Measurements from ENCODE around the gene WWOX.

Gene WWOX

GRCh38 chr16:78434401-78434800 lies 334.9 kb downstream of the WWOX start:
- Histone ChIP-seq H3K27me3 (ENCODE audit: control insufficient read depth, insufficient read depth, low read length) (no peaks in the 10 kb centered on the region), H3K4me3 (ENCODE audit: low read length) (no peak overlapping the region), H3K9ac (ENCODE audit: low read length) (no peak overlapping the region), H3K9me3 (ENCODE audit: control insufficient read depth, low read length) (no peaks in the 10 kb centered on the region), H3K36me3 (ENCODE audit: control insufficient read depth, insufficient read depth, low read length) (no peaks in the 10 kb centered on the region), H3K4me1 (ENCODE audit: control insufficient read depth, insufficient read depth, low read length) (no peaks in the 10 kb centered on the region)

- H3K4me1 ChIP-seq (ENCODE audit: control insufficient read depth, insufficient read depth, low read length): no peaks in the 10 kb centered on the region
Measured at GRCh38 chr16:78435260-78435659, 335.8 kb downstream of the WWOX start.

DNA sequence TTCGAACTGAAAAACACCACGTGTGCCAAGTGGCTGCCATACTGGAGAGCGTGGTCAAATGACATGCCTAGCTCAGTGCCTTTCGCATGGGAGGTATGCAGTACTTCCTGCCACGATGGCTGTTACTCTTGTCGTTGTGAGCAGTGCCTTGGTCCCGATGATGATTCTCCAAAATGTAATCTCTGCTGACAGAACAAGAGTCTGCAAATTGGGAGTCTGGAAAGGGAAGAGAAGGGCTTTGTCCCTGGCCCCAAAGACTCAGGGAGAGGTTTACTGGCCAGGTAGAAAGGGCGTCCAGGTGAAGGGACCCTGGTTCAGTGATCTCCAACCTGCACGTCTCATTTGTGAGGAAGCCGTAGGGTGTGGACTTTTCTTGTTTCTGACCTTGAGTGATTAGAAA lies 336.6 kb downstream of the WWOX start:
- Histone ChIP-seq H3K36me3 (ENCODE audit: control insufficient read depth, insufficient read depth, low read length) (no peaks in the 10 kb centered on the region), H3K4me3 (ENCODE audit: low read length) (no peak overlapping the region), H3K9me3 (ENCODE audit: control insufficient read depth, low read length) (no peaks in the 10 kb centered on the region), H3K9ac (ENCODE audit: low read length) (no peak overlapping the region), H3K4me1 (ENCODE audit: control insufficient read depth, insufficient read depth, low read length) (no peaks in the 10 kb centered on the region), H3K27me3 (ENCODE audit: control insufficient read depth, insufficient read depth, low read length) (no peaks in the 10 kb centered on the region)

More at GRCh38 chr16:78435260-78435659, 335.8 kb downstream of the WWOX start:
- Histone ChIP-seq H3K9ac (ENCODE audit: low read length) (no peak overlapping the region), H3K36me3 (ENCODE audit: control insufficient read depth, insufficient read depth, low read length) (no peaks in the 10 kb centered on the region), H3K4me3 (ENCODE audit: low read length) (no peak overlapping the region), H3K27me3 (ENCODE audit: control insufficient read depth, insufficient read depth, low read length) (no peaks in the 10 kb centered on the region), H3K9me3 (ENCODE audit: control insufficient read depth, low read length) (no peaks in the 10 kb centered on the region)

DNA sequence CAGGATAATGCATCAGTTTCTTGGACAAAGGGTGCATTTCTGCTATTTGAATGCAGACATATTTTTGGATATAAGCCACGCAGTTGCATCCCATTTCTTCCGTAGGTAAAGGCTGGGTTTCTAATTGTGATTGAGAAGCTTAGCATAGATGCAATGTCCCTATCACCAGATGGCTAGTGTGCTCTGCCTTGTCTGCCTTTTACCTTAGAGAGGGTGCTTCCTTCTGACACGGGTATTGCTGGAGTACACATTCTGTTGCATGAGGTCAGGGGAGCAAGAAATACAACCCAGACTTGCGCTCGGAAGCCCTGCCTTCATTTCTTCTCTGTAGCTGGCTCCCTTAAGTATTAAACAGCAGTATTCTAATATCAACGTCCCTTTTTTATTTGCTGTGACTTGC lies 337.4 kb downstream of the WWOX start:
- Histone ChIP-seq H3K4me3 (ENCODE audit: low read length) (no peak overlapping the region), H3K27me3 (ENCODE audit: control insufficient read depth, insufficient read depth, low read length) (no peaks in the 10 kb centered on the region), H3K9ac (ENCODE audit: low read length) (no peak overlapping the region), H3K9me3 (ENCODE audit: control insufficient read depth, low read length) (no peaks in the 10 kb centered on the region), H3K36me3 (ENCODE audit: control insufficient read depth, insufficient read depth, low read length) (no peaks in the 10 kb centered on the region), H3K4me1 (ENCODE audit: control insufficient read depth, insufficient read depth, low read length) (no peaks in the 10 kb centered on the region)

DNA sequence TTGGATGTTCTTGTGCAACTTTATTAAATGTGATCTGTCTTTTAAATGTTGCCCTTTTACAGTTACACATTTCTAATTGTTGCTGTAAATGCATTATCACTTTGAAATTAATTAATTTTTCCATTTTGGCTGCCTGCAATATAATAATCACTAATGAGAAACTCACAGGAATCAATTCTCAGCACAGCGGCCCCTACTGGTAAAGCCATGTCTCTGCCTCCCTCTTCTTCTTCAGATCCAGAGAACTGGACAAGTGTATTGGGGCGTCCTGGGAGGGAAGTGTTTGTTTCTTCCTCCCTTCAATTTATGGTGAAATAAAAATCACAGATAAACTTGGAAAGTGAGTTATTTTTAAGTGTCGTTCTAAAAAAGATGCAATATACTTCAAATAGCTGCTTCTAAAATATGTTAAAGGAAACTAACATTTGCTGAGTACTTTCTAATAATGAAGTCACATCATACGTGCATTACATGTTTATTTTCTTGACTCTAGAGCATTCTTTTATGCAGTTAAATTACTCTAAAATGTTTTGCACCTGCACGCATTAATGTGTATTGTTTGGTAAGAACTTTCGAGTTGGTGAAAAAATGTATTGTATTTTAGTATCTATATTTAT lies 338.0 kb downstream of the WWOX start:
- Histone ChIP-seq H3K27me3 (ENCODE audit: control insufficient read depth, insufficient read depth, low read length) (no peaks in the 10 kb centered on the region), H3K4me1 (ENCODE audit: control insufficient read depth, insufficient read depth, low read length) (no peaks in the 10 kb centered on the region), H3K4me3 (ENCODE audit: low read length) (no peak overlapping the region), H3K9ac (ENCODE audit: low read length) (no peak overlapping the region), H3K36me3 (ENCODE audit: control insufficient read depth, insufficient read depth, low read length) (no peaks in the 10 kb centered on the region), H3K9me3 (ENCODE audit: control insufficient read depth, low read length) (no peaks in the 10 kb centered on the region)

GRCh38 chr16:78438219-78438618 lies 338.8 kb downstream of the WWOX start:
- Histone ChIP-seq H3K9me3 (ENCODE audit: control insufficient read depth, low read length) (no peaks in the 10 kb centered on the region), H3K4me1 (ENCODE audit: control insufficient read depth, insufficient read depth, low read length) (peaks cover 2% of the 10 kb centered on the region), H3K27me3 (ENCODE audit: control insufficient read depth, insufficient read depth, low read length) (no peaks in the 10 kb centered on the region), H3K9ac (ENCODE audit: low read length) (no peak overlapping the region), H3K4me3 (ENCODE audit: low read length) (no peak overlapping the region), H3K36me3 (ENCODE audit: control insufficient read depth, insufficient read depth, low read length) (no peaks in the 10 kb centered on the region)

GRCh38 chr16:78438632-78439031 lies 339.2 kb downstream of the WWOX start:
- Histone ChIP-seq H3K9ac (ENCODE audit: low read length) (no peak overlapping the region), H3K9me3 (ENCODE audit: control insufficient read depth, low read length) (no peaks in the 10 kb centered on the region), H3K4me1 (ENCODE audit: control insufficient read depth, insufficient read depth, low read length) (peaks cover 6% of the 10 kb centered on the region), H3K4me3 (ENCODE audit: low read length) (no peak overlapping the region), H3K27me3 (ENCODE audit: control insufficient read depth, insufficient read depth, low read length) (no peaks in the 10 kb centered on the region), H3K36me3 (ENCODE audit: control insufficient read depth, insufficient read depth, low read length) (no peaks in the 10 kb centered on the region)

- H3K9ac ChIP-seq (ENCODE audit: low read length): no peak overlapping the region
- H3K36me3 ChIP-seq (ENCODE audit: control insufficient read depth, insufficient read depth, low read length): no peaks in the 10 kb centered on the region
- no peak overlapping the region for H3K4me3 ChIP-seq (ENCODE audit: low read length)
- H3K9me3 ChIP-seq (ENCODE audit: control insufficient read depth, low read length): no peaks in the 10 kb centered on the region
- peaks cover 8% of the 10 kb centered on the region for H3K4me1 ChIP-seq (ENCODE audit: control insufficient read depth, insufficient read depth, low read length)
- no peaks in the 10 kb centered on the region for H3K27me3 ChIP-seq (ENCODE audit: control insufficient read depth, insufficient read depth, low read length)
Measured at GRCh38 chr16:78439646-78440045, 340.2 kb downstream of the WWOX start.

DNA sequence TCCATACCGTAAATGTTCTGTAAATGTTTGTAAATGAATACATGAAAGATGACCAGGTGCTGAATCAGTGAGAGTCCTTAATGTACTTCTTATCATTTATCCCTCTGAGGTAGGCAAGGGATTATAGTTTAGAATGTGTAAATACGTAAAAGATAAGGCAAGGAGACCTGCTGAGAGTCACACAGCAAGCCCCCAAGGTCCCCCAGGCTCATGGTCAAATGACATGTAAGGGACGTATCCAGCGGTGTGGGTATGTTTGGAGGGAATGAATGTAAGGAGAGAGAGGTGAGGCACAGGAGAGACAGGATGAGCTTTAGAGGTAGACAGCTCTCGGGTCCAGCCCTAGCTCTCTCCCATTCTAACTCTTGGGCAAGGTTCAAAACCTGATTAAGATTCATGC lies 341.8 kb downstream of the WWOX start:
- Histone ChIP-seq H3K4me3 (ENCODE audit: low read length) (no peak overlapping the region), H3K9ac (ENCODE audit: low read length) (no peak overlapping the region), H3K9me3 (ENCODE audit: control insufficient read depth, low read length) (no peaks in the 10 kb centered on the region)

GRCh38 chr16:78443542-78444364 lies 344.3 kb downstream of the WWOX start:
- Histone ChIP-seq H3K4me3 (ENCODE audit: low read length) (no peak overlapping the region), H3K9ac (ENCODE audit: low read length) (peak overlapping the region; percentile 9), H3K4me1 (ENCODE audit: control insufficient read depth, insufficient read depth, low read length) (peaks cover 8% of the 10 kb centered on the region), H3K36me3 (ENCODE audit: control insufficient read depth, insufficient read depth, low read length) (no peaks in the 10 kb centered on the region), H3K9me3 (ENCODE audit: control insufficient read depth, low read length) (no peaks in the 10 kb centered on the region), H3K27me3 (ENCODE audit: control insufficient read depth, insufficient read depth, low read length) (no peaks in the 10 kb centered on the region)

More for the DNA sequence above, 341.8 kb downstream of the WWOX start:
- Histone ChIP-seq H3K36me3 (ENCODE audit: control insufficient read depth, insufficient read depth, low read length) (no peaks in the 10 kb centered on the region), H3K27me3 (ENCODE audit: control insufficient read depth, insufficient read depth, low read length) (no peaks in the 10 kb centered on the region), H3K4me1 (ENCODE audit: control insufficient read depth, insufficient read depth, low read length) (peaks cover 8% of the 10 kb centered on the region)

GRCh38 chr16:78445818-78446217 lies 346.4 kb downstream of the WWOX start:
- Histone ChIP-seq H3K4me3 (ENCODE audit: low read length) (no peak overlapping the region), H3K9me3 (ENCODE audit: control insufficient read depth, low read length) (no peaks in the 10 kb centered on the region), H3K9ac (ENCODE audit: low read length) (no peak overlapping the region), H3K36me3 (ENCODE audit: control insufficient read depth, insufficient read depth, low read length) (no peaks in the 10 kb centered on the region), H3K4me1 (ENCODE audit: control insufficient read depth, insufficient read depth, low read length) (peaks cover 8% of the 10 kb centered on the region), H3K27me3 (ENCODE audit: control insufficient read depth, insufficient read depth, low read length) (no peaks in the 10 kb centered on the region)

DNA sequence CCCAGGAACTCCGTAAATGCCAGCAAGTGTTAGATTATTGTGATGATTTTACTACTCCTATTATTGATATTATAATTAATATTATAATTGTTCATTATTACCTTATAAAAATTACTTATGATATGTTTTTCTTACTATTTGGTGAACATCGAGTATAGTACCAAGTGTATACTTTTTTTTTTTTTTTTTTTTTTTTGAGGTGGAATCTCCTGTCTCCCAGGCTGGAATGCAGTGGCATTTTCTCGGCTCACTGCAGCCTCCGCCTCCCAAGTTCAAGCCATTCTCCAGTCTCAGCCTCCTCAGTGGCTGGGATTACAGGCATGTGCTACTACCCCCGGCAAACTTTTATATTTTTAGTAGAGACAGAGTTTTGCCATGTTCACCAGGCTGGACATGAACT lies 347.0 kb downstream of the WWOX start:
- no peak overlapping the region for H3K9ac ChIP-seq (ENCODE audit: low read length)
- H3K4me3 ChIP-seq (ENCODE audit: low read length): no peak overlapping the region
- H3K9me3 ChIP-seq (ENCODE audit: control insufficient read depth, low read length): no peaks in the 10 kb centered on the region
- no peaks in the 10 kb centered on the region for H3K27me3 ChIP-seq (ENCODE audit: control insufficient read depth, insufficient read depth, low read length)
- peaks cover 8% of the 10 kb centered on the region for H3K4me1 ChIP-seq (ENCODE audit: control insufficient read depth, insufficient read depth, low read length)
- H3K36me3 ChIP-seq (ENCODE audit: control insufficient read depth, insufficient read depth, low read length): no peaks in the 10 kb centered on the region

All from mucosa of stomach (tissue), 1 donor.